GM18517 (cell line): ENCODE results near the gene CATSPERZ.

Source experiments
- ATAC-seq: cut with Tn5 transposase; IDR thresholded peaks from one replicate; pipeline ENCODE4 v1.9.1; 2021; ENCODE audit warnings: mild to moderate bottlenecking, moderate library complexity; ENCODE audit not compliant: unreplicated experiment

The CATSPERZ gene

DNA sequence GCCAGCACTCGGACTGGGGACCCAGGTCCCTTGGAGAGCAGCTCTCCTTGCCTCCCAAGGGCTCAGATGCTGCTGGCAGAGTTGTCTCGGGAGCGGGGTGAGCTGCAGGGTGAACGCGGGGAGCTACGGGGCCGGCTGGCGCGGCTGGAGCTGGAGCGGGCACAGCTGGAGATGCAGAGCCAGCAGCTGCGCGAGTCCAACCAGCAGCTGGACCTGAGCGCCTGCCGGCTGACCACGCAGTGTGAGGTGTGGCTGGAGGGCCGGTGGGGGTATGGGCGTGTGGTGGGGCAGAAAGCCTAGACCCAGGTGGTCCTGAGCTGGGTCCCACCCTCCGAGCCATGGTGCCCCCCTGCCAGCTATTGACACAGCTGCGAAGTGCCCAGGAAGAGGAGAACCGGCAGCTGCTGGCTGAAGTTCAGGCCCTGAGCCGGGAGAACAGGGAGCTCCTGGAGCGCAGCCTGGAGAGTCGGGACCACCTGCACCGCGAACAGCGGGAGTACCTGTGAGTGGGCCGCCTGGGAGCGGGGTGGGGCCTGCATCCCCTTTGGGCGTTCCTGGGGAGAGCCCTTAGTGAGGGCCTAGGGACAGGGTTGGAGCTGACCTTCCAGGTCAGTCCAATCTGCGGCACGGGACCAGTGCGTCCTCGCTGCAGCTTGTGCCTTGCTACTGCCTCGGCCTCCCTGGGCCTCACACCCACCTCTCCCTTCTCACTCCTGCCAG is 53.0 kb downstream of the CATSPERZ start:
- no peak for ATAC-seq

- no peak for ATAC-seq
Measured at GRCh38 chr11:64353715-64354506, 53.8 kb downstream of the CATSPERZ start.
